ENCODE results near the gene COPG1.

- no peak for TF ChIP-seq EZH2phosphoT487 (IDR thresholded peaks at IDR 0.05; ENCODE audit: borderline replicate concordance, low read length)
- TF ChIP-seq, protein P1, sequence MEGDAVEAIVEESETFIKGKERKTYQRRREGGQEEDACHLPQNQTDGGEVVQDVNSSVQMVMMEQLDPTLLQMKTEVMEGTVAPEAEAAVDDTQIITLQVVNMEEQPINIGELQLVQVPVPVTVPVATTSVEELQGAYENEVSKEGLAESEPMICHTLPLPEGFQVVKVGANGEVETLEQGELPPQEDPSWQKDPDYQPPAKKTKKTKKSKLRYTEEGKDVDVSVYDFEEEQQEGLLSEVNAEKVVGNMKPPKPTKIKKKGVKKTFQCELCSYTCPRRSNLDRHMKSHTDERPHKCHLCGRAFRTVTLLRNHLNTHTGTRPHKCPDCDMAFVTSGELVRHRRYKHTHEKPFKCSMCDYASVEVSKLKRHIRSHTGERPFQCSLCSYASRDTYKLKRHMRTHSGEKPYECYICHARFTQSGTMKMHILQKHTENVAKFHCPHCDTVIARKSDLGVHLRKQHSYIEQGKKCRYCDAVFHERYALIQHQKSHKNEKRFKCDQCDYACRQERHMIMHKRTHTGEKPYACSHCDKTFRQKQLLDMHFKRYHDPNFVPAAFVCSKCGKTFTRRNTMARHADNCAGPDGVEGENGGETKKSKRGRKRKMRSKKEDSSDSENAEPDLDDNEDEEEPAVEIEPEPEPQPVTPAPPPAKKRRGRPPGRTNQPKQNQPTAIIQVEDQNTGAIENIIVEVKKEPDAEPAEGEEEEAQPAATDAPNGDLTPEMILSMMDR (conservative IDR thresholded peaks at IDR 0.05; ENCODE audit: low read depth, low read length): no peak
Measured at GRCh38 chr3:129226374-129226773, 23.0 kb upstream of the COPG1 start.
